Fibroblast of lung (primary cell): ENCODE data around the gene TMC3.

Experiments used
- CTCF ChIP-seq, 2 donors: IDR thresholded peaks in 1 of 2; conservative IDR thresholded peaks in 1 of 2; 1 replicate in 1 of 2; 2 replicates in 1 of 2; pipeline ENCODE4 v1.5.1; 2011 to 2012; ENCODE audit warnings: low read length in 2 of 2, control low read depth in 1 of 2, inconsistent platforms in 1 of 2, low read depth in 1 of 2, mild to moderate bottlenecking in 1 of 2
- EZH2 ChIP-seq: IDR thresholded peaks from 2 replicates; pipeline ENCODE4 v1.5.1; 2012; ENCODE audit warnings: low read length, control low read depth, mild to moderate bottlenecking; ENCODE audit errors: missing control alignments

GRCh38 chr15:81295486-81296121, 78.4 kb downstream of the TMC3 start:
- no peak for TF ChIP-seq CTCF (conservative IDR thresholded peaks at IDR 0.05 in 1 of 2, IDR thresholded peaks at IDR 0.05 in 1 of 2; ENCODE audit: low read depth in 1 of 2, low read length in 2 of 2)
- TF ChIP-seq EZH2 = no peak
